HG02852 (cell line): ENCODE data around the gene TANGO6.
"Not testable (repeated sequence)": the region's sequence is repeated elsewhere in the genome, so short reads cannot be mapped to it uniquely, and the experiment has no call there.

ENCODE experiments used
- ATAC-seq: cut with Tn5 transposase; IDR thresholded peaks from one replicate; pipeline ENCODE4 v1.9.1; 2021; ENCODE audit warnings: mild to moderate bottlenecking, moderate library complexity; ENCODE audit not compliant: unreplicated experiment

The TANGO6 gene

DNA sequence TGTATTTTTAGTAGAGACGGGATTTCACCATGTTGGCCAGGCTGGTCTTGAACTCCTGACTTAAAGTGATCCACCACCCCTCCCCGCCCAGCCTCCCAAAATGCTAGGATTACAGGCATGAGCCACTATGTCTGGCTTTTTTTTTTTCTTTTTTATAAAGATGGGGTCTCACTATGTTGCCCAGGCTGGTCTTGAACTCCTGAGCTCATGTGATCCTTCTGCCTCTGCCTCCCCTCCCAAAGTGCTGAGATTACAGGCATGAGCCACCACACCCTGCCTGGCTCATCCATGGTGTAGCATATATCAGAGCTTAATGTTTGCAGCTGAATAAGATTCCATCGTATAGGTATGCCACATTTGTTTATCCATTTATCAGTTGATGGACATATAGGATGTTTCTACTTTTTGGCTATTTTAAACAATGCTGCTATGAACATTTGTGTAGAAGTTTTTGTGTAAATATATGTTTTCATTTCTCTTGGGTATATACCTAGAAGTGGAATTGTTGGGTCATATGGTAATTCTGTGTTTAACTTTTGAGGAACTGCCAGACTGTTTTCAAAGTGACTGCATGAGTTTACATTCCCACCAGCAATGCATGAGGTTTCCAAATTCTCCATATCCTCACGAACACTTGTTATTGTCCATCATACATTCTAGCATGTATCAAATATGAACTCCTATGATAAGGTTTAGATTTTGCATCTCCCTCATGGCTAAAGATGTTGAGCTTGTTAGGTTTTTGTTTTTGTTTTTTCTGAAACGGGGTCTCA lies 206.5 kb downstream of the TANGO6 start:
- no peak for ATAC-seq

DNA sequence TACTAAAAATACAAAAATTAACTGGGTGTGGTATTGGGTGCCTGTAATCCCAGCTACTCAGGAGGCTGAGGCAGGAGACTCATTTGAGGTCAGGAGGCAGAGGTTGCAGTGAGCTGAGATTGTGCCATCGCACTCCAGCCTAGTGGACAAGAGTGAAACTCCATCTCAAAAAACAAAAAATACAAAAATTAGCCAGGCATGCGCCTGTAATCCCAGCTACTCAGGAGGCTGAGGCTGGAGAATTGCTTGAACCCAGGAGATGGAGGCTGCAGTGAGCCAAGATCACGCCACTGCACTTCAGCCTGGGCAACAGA lies 208.1 kb downstream of the TANGO6 start:
- ATAC-seq: not testable (repeated sequence)

DNA sequence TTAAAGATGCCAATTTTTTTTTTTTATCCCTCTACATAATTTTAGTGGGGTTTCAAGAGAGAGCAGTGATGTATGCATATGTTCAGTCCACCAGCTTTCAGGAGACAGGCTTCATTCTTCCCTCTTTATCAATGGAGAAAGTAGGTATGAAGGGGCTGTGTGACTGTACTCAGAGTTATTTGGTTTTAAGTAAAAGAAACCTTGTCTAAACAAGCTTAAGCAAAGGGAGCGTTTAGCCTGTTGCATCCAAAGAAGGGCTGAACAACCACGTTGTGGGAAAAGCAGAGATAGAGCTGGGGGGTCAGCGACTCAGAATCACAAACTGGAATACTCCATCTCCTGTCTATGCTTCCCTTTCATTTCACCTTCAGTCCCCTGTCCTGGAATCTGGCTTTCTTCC lies 211.7 kb downstream of the TANGO6 start:
- no peak for ATAC-seq

DNA sequence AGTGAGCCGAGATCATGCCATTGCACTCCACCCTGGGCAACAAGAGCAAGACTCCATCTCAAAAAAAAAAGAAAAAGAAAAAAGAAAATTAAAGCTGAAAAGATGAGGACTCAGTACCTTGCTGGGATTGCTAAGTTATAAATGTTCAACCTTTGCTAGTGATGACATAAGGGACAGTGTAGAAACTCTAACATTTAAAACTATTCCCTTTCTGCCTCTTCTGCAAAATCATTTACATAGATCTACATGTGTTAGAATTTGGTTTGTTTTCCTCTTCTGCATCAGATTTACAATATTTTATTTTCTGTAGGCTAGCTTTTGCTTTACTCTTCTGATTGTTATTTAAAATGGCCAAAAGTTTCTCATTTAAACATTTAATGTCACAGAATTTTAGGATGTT lies 212.6 kb downstream of the TANGO6 start:
- no peak for ATAC-seq

DNA sequence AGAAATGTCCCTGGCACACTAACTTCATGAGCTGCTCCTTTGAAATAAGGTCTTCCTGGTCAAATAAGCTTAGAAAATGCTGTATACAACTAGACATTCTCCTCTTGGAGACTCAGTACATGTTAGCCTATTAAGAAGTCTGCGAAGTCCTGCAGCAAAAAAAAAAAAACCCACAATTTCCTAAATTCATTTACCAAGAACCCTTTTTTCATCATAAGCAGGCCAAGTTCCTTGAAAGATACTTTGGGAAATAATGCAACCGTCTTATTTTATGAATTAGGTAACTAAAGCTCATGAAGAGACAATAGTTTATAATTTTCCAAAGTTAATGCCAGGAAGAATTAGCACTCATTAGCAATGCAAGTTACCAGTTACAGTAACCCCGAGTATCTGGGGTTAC lies 213.1 kb downstream of the TANGO6 start:
- no peak for ATAC-seq

DNA sequence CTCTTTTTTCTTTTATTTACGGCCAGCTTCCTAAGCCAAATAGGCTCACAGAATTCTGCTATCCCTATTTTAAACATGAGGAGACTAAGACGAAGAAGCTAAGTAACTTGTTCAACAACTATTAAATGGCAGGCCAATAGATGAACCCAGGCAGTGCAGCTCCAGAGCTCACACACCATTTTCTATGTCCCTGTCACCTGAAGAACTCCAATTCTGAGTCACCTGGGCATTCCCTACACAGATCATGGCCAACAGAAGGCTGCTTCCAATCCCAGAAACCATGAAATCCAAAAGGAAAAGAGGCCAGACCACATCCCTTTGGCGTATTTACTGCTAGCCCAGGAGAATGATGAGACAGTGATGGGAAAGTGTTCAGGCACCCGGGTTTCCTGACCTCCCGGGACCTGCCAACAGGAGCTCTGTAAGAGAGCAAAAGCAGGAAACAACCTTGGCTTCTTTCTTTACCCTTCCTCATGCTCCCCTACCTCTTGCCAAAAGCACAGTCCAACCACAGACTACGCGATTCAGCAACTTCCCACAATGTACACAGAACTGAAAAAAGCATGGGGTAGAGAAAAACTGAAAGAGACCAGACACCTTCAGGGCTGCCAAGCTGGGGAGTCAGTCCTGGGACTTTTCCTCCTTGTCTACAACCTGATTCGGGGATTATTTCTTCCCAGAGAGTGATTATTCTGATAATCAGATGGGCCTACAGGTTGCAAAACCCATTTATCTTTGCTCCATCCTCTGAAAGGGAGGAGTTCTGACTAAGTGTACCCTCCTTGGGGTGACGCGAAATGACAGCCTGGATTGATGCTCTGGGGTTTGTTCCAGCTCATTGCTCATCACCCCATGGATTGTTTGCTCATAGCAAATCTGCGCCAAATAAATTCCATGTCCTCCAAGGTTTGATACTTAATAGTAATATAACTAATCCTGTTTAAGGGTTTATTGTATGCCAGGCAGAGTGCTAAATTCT lies 214.4 kb downstream of the TANGO6 start:
- ATAC-seq: no peak

DNA sequence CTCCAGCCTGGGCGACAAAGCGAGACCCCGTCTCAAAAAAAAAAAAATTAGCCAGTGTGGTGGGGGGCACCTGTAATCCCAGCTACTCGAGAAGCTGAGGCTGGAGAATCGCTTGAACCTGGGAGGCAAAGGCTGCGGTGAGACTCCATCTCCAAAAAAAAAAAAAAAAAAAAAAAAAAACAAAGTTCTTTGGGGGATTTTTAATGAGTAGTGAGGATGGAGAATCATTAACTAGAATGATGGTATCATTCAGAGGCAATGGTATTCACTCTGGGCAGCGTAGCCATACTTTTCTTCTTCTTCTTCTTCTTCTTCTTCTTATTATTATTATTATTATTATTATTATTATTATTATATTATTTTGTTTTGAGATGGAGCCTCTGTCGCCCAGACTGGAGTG lies 220.2 kb downstream of the TANGO6 start:
- ATAC-seq: not testable (repeated sequence)

DNA sequence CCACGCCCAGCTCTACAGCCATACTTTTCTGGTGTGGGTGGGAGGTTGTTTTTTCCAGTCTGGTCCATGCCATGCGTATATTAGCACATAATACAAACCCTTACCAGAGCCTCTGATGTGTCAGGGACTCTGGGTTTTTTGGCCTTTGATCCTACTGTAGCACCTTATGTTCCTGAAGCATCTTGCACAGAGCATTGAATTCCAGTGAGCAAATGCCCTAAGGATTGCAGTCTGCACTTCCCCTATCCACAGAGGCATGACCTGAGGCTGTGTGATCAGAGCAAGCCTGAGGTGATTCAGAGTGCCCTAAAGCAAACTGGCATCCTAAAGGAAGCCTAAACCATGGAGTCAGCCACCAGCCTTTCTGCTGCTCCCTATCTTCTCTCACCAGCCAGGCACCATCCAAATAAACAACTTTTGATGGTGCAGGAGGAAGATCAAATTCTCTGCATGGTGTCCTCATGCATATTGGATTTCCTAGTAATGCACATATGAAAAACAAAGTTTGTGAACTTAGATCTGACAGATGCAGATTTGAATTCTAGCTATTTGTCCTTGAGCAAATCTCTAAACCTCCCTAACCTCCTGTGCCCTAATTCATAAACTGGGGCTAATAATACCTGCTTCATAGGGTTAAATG lies 220.9 kb downstream of the TANGO6 start:
- ATAC-seq: no peak

DNA sequence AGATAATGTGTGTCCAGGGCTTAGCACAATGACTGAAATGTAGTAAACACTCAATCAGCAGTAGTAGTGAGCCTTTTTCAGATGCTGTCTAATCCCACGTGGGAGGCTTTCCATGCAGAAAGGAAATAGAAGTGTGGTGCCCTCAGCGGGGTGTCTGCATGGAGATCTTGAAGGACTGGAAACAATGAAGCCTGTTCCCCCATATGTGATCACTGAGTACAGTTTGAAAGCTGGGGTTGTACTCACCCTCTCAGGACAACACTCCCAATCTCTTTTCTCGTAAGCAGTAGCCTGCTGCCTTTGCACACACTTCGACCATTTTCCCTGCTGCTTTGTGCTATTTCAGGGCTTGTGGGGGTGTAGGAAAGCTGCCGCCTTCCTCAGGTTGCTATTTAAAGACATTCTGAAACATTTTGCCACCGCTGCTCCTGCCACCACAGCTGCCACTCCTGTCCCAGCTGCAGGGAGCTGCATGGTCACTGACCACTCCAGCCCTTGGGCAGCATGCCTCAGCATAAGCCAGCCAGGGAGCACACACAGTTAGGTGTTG lies 221.5 kb downstream of the TANGO6 start:
- no peak for ATAC-seq

DNA sequence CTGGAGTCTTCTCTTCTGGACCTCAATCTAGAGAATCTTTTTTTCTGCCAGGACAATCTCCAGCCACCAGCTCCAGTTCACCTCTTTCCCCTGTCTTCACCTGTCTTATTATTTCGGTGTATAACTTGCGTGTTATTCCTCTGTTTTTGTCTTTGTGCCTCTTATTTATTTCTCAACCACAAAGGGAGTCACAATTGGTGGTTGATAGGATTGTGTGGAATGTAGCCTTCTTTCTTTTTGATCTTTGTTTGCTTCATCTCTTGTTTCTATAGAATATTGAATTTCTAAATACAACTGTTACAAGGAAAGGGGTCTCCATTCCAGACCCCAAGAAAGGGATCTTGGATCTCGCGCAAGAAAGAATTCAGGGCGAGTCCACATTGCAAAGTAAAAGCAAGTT lies 226.2 kb downstream of the TANGO6 start:
- no peak for ATAC-seq

DNA sequence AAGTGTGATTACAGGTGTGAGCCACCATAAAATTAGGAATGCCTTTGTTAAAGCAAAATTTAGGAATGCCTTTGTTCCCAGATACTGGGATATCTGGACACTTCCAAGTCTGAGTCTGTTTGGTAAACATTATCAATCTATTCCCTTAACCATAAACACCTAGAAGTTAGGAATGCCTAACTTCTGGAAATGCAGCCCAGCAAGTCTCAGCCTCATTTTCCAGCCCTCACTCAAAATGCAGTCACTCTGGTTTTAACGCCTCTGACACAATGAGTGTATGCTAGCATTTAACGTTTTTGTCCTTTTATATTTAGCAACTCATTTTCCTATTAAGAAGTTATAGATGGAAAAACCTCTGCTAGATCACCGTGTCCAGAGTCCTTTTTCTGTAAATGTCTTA lies 227.7 kb downstream of the TANGO6 start:
- no peak for ATAC-seq

DNA sequence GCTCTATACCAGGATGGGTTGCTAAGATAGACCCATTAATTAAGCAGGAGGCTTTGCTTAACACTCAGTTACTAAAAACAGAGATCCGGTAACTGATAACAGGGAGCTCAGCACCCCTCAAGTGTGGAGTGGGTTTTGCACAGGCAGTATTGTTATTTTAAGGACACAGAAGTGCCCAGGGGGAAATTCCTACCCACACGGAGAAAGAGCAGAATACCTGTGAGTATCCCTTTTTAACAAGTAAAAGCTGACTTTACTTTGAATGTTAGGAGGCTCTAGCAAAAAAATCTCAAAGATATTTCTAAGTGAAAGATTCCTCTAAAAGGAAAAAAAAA lies 229.3 kb downstream of the TANGO6 start:
- no peak for ATAC-seq

DNA sequence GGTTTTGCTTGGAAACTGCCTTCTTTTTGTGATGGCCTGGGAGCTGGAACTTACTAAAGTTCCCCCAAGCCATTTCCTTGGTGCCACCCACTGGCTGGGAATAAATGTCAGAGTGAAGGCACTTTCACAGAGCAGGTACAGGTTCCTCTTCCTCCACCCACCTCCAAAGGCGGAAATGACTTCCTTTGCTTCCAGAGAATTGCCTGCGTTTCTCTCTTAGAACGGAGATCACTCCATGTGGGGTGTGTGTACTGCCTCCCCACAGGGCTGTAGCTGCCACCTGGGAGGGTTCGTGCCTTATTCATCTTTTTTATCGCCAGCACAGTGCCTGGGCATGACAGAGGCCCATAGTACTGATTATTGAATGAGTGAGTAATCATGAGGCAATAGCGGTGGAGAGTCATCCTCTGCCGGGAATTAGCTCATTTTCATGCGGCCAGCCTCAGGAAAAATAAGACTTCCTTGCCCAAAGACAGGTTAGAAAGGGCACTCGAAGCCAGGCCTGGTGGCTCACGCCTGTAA lies 229.9 kb downstream of the TANGO6 start:
- no peak for ATAC-seq

DNA sequence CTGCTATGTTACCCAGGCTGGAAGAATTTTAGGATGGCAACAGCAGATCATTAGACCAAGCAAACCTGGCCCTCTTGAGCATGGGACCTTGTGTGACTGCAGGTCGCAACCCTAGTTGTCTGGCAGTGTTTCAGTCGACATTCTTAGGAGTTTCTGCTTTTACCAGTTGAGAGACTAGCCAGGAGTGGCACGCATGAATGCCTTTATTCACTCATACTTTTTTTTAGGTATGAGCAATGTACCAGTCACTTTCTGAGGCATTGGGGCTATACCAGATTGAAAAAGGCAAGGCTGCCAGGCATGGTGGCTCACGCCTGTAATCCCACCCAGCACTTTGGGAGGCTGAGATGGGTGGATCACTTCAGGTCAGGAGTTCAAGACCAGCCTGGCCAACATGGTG lies 233.9 kb downstream of the TANGO6 start:
- ATAC-seq: no peak

DNA sequence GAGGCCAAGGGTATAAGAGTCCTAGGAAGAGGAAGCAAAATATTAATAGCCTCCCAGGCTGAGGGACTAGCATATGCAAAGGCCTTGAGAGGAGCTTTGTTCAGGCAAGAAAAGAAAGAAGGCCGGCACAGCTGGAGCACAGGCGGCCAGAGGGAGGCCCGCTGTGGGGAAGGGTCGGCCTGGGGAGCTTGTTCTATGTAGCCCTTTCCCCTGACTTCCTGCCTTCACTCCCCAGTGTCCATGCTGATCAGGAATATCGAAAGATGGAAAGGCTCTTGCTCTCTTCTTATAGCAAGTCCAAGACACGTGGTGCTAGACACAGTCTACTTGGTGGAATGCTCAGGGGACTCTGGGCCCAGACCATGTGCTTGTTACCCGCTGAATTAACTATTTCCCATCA lies 234.7 kb downstream of the TANGO6 start:
- ATAC-seq: no peak

DNA sequence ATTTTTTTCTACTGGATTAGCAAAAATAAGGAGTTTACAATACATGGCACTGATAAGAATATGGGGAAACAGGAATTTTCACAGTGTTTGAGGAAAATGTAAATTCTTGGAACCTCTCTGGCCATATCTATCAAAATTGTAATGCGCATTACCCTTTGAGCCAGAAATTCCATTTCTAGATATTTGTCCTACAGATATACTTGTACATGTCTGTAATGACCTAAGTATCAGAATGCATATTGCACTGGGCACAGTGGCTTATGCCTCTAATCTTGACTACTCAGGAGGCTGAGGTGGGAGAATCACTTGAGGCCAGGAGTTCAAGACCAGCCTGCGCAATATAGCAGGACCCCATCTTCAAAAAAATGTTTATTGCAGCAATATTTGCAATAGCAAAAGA lies 236.4 kb downstream of the TANGO6 start:
- ATAC-seq: no peak

DNA sequence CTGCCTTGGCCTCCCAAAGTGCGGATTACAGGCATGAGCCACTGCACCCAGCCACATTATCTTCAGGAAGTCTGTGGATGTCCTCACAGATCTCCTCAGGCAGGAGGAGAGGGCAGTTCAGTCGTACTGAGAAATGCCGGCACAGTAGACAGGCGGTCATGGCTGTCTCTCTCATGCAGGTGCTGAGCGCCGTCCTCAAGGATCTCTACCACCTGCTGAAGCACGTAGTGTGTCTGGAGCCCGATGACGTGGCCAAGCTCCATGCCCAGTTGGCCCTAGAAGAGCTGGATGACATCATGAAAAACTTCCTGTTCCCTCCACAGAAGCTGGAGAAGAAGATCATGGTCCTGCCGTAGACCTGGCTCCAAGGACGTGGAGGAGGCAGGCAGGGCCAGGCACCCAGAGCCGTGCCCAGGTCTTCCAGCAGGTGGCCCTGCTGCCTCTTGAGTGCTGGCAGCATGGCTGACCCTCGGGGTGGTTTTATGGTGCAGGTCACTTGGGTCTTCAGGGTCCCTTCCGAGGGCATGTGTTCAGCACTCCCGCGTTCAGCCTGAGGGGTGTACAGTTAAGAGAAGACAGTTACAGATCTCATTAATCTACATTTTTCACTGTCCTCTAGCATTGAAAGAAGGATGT lies 240.1 kb downstream of the TANGO6 start:
- ATAC-seq: no peak

DNA sequence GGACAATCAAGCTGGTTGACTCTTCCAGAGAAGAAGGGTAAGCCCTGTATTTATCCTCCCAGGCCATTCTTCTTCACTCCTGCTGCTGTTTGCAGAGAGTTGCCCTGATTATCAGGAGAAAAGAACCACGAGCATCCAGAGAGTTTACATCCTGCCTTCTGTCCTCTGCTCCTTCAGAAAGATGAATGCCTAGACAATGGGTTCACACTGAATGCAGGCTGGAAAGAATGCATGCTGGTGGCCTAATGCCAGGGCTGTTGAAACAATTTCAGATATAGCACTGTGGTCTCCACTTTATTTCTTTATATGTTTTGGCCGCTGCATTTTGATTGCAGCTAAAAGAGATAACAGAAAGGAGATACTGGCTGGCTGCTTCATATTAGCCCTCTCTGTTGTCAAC lies 241.0 kb downstream of the TANGO6 start:
- ATAC-seq: no peak

DNA sequence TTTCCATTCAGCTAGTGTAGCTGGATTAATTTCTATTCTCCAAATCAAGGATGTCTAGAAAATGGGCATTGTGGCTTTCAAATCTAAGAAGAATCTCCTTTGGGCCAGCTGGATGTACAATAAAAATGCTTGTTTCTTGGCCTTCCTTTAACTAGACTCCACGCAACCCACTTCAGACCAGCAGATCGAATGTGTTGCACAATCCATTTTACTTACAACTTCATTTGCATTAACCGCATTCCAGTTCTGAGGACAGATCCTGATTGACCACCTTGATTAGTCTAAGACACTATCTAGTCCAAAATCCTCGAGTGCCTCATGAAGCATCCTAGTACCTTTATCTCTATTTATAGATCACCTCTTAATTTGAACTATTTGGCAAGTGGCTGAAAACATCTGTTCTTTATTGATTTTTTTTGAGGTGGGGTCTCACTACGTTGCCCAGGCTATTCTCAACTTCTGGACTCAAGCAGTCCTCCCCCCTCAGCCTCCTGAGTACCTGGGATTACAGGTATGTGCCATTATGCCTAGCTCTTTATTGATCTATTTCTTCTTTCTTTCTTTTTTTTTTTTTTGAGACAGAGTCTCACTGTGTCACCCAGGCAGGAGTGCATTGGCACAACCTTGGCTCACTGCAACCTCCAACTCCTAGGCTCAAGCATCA lies 241.8 kb downstream of the TANGO6 start:
- ATAC-seq: no peak

DNA sequence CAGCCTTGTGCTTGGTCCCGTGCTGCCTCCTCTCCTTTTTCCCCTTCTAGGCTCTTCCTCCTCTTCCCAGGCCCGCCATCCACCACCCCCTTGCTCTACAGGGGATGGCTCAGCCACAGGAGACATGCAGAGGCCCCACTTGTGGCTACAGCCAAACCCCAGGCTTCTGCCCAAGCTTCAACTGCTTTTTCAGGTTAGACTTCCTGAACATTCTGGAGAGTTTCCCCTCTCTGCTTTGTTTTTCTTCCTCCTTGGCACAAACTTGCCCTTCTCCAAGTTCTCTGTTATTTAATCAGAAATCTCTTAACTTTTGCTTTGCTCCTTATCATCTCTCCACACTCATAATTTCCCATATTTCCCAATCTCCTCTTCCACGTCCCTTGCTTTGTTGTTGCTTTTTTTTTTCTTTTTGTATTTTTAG lies 243.8 kb downstream of the TANGO6 start:
- ATAC-seq: no peak
